NOMO-1 (cell line): ENCODE results near the gene EXD1.
"Not testable (repeated sequence)": the region's sequence is repeated elsewhere in the genome, so short reads cannot be mapped to it uniquely, and the experiment has no call there.

Source experiments
- DNase-seq, 2 experiments: peaks; one replicate each; lab custom pipeline; 2025; ENCODE audit not compliant: unreplicated experiment in 2 of 2; lab: John Stamatoyannopoulos, UW

The EXD1 gene

GRCh38 chr15:41151451-41152005, 79.0 kb downstream of the EXD1 start:
- no peak for DNase-seq

- no peak for DNase-seq
Observed at GRCh38 chr15:41150279-41150678, 80.3 kb downstream of the EXD1 start.

GRCh38 chr15:41148065-41148464, 82.5 kb downstream of the EXD1 start:
- DNase-seq = no peak

GRCh38 chr15:41139619-41140018, 90.9 kb downstream of the EXD1 start:
- no peak for DNase-seq

GRCh38 chr15:41139112-41139511, 91.4 kb downstream of the EXD1 start:
- not testable (repeated sequence) for DNase-seq

- not testable (repeated sequence) for DNase-seq
Observed at GRCh38 chr15:41135580-41135979, 95.0 kb downstream of the EXD1 start.

GRCh38 chr15:41133454-41133853, 97.1 kb downstream of the EXD1 start:
- no peak for DNase-seq
